Measurements from ENCODE around the gene ADAMTS17.

ADAMTS17 gene

GRCh38 chr15:99966815-99967214 lies 375.0 kb downstream of the ADAMTS17 start:
- no peak for DNase-seq

DNA sequence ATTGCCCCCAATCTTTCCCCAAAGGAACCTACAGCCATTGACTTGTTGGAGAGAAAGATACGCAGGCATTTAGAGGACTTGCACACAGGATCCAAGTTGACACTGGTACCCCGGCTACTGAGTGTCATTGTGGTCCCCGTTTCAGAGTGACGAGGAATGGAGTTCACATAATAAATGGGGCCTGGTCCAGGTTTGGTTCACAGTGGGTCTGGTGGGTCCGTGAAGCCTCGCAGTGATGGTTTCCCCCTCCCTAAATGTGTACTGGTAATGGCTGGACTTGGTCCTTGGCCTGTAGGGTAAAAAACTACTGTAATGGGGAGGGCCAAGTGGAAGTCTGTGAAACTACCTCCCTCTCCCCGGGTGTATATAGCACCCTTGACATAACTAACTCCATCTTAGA lies 376.4 kb downstream of the ADAMTS17 start:
- no peak for DNase-seq

GRCh38 chr15:99963976-99964375 lies 377.8 kb downstream of the ADAMTS17 start:
- no peak for DNase-seq

DNA sequence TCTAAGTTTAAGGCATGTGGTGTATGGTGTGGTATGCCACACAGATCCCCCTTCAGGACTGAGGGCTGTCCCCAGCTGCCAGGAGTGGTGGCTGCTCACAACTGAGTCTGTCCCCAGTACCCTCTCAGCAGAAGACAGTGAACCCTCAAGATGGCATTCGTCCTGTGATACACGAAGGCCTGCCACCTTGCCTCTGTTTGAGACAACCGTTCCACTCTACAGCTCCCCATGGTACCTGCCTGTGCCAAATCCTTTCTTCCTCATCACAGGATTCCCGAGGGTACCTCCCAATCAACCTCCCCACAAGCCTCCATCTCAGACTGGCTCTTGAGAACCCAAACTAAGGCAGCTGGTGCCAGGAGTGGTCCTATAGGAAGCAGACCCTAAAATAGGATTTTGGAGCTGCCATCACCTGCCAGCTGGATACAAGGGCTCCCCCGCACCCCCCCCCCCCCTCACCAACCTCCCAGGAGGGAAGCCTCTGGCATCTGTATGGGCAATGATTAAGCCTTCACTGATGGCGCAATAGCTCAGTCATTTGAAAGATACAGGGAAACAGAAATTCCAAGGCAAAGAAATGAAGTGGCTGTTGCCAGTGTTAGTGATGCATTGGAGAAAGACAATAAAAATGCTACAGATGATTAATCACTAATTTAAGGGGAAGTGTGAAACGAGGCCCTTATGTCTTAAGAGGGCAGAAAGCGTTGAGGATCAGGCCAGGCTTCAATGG lies 378.5 kb downstream of the ADAMTS17 start:
- DNase-seq, result no peak

- DNase-seq, result no peak
Measured at GRCh38 chr15:99962006-99962561, 379.7 kb downstream of the ADAMTS17 start.

GRCh38 chr15:99961011-99961441 lies 380.7 kb downstream of the ADAMTS17 start:
- peak in 2 of 14 donors; percentile 9 to 15 for DNase-seq

- DNase-seq, result no peak
Measured at GRCh38 chr15:99959326-99959725, 382.4 kb downstream of the ADAMTS17 start.

GRCh38 chr15:99958426-99959097 lies 383.2 kb downstream of the ADAMTS17 start:
- no peak for DNase-seq

GRCh38 chr15:99957642-99958013 lies 384.1 kb downstream of the ADAMTS17 start:
- no peak for DNase-seq

DNA sequence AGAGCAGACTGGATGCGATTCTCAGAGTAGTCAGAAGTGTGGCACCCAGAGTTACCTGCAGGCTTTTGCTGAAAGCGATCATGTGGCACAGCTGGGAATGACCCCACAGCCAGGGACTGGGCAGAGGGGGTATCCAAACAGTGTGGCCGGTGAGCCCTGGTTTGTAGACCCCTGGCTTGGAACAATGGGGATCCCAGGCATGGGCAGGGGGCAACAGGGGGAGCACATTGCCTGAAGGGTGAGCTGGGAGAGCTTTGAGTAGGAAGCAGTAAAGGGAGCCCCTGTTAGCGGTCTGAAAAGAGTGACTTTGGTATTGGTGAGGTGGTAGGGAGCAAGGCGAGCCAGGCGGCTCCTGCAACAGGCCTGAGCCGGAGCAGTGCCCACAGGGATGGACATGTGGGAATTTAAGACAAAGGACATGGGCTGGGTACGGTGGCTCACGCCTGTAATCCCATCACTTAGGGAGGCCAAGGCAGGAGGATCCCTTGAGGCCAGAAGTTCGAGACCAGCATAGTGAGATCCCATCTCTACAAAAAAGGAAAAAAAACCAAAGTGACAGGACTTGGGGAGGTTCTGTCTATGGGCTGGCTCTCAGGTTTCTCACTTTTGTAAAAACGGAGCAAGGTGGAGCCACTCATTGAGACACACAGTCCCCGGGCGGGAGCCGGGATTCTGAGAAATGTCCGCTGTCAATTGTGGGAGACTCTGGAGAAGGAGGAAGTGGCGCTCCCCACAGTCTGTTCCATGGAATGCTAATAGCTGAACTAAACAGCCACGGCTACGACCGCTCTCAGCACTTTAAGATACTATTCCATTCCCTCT lies 384.7 kb downstream of the ADAMTS17 start:
- DNase-seq, result no peak

DNA sequence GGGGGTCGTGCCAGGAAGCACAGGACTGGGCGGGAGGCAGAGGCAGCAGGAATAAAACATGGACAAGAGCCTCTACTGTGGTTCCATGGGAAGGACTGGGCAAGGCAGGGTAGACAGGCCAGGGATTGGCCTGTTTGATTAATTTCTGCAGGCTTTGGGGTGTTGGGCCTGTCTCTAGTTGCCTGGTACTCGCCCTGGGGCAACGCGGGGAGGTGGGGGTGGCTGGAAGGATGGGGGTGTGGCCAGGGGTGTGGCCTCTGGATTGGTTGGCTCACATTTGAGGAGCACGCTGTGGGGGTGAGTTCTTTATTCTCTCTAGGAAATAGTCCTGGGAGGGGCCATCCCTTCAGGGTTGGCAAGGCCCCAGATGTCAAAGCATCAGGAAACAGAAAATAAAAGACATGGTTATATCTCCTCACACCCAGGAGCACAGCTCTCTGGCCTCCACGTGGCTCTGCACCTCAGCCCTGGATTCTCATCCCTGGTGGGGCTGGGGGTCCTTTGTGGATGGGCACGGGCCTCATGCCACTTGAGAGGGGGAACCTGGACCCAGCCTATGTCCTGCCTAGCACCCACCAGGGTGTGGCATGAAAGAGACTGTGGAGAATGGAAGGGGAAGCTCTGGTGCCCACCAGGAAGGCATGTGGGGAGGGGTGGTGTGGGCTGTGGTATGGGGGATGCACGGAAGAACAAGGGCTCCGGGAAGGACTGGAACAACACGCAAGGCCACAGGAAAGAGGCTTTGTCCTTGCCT lies 385.6 kb downstream of the ADAMTS17 start:
- DNase-seq, result no peak

DNA sequence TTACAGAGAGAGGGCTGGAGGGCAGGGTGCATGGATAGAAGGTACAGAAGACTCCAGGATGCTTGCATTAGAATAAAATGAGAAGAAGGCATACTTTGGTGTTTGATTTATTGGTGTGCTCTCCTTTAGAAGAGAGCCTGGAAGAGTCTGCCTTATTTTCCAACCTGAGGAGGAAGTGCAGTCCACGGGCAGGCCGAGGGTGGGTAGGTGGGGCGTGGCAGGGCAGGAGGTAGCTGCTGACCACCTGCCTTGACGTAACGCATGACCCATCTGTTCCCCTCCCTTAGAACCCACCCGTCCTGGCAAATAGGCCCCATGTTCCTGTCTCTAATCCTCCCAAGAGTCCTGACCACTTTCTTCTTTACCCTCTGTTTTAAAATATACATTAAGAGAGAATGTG lies 386.2 kb downstream of the ADAMTS17 start:
- DNase-seq, result no peak

DNA sequence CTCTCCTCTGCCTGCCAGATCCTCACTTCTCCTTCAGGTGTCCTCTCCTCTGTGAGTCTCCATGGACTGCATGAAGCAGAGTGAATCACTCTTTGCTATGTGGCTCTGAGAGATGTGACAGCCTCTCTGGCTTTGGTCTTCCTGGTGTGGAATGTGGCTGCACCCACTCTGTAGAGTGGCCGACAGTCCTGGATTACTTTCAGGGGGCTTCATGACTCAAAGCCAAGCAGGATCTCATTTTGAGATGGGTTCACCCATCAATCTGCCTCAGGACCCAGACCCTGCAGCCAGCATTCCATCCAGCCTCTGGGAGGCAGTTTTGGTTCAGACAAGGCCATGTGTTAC lies 386.6 kb downstream of the ADAMTS17 start:
- DNase-seq, result no peak

GRCh38 chr15:99954361-99955180 lies 387.2 kb downstream of the ADAMTS17 start:
- DNase-seq, result no peak

GRCh38 chr15:99953886-99954285 lies 387.9 kb downstream of the ADAMTS17 start:
- DNase-seq, result no peak

DNA sequence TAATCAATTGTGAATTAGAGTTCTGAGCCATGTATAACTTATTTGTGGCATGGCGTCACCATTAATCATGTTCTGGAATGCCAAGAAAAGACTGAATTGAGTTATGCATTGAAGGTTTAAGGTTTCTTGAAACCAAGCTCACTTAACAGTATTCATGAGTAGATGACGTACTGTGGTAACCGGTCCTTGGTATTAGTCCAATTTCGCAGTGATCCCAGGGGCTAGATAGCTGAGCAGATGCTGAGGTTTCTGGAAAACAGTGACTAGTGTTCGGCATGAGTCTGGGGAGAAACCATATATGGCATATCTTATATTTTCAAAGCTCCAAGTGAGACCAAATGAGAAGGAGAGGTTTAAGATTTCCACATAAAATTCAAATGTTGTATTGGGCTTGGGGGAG lies 390.3 kb downstream of the ADAMTS17 start:
- no peak for DNase-seq

GRCh38 chr15:99944131-99944530 lies 397.6 kb downstream of the ADAMTS17 start:
- DNase-seq, result no peak

- no peak for DNase-seq
Measured at GRCh38 chr15:99943466-99943865, 398.3 kb downstream of the ADAMTS17 start.

DNA sequence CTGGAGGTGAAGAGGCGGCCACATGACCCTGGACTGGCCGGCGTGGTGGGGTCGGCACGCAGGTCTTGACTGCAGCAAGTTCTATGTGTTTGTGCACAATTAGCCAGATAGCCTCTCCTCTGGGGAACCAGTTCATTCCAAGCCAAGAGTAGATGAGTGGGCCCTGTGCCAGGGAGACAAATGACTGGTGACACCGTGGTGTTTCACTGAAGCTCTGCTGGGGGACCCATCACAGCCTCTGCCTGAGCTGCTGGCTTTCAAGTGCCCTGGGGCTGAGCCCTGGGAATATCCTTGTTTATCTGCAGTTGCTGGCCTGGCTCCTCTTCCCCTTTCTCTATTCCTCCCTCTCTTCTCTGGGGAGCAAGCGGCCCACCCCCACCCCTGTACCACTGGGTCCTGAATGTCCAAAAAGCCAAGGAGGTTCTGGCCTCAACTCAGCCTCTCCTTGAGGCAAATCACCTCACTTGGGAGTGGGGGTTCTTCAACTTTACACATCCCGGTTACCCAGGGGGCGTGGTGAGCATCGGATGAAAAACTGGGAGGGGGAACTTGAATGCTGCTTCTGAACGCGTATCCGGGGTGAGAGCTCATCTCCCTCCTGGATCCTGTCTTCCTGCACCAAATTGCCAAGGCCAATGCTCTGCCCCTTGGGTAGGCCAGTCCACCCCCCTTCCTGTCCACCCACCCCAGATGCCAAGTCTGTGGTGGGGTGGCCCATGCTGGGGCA lies 408.9 kb downstream of the ADAMTS17 start:
- no peak for DNase-seq

DNA sequence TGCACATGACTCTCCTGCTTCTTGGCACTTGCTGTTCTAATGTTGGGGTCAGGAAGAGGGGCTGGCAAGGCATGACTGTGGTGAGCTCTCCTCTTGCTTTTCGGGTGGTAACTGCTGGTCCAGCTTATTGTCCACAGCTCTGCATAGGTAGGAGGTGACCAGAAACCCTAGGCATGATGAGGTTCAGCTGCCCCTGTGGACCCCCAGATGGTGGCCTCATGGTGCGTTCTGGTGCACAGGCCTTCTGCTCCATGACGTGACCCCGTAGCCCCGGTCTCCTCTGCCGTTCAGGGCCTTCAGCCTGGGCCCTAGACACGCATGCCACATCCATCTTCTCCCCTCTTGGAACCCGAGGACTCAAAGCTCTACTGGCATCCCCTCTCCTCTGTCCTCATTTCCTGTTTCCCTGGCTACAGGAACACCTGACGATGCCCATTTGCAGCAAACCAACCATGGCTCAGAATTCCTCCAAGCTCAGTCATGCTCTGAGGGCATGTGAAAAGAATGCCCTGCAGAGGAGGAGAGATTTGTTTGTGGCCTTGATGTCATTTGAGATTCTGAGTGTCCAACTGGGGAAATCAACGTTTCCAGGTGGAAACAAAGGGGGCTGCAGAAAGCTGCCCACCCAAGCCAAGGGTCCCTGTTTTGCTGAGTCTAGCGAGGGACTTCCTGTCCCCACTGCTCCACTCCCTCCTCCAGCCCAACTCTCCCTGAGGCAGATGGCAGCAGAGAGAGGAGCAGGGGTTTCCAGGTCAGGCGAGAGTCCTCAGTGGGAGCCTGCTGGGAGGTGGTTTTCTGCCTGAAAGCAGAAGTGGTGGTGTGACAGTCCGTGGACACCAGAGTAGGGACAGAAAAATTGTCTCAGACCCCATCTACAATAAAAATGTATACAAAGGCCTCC lies 409.8 kb downstream of the ADAMTS17 start:
- no peak for DNase-seq
